GM18858 (cell line): ENCODE data around the gene SRD5A1.

ENCODE experiments used
- ATAC-seq: cut with Tn5 transposase; IDR thresholded peaks from one replicate; pipeline ENCODE4 v1.9.1; 2021; ENCODE audit not compliant: unreplicated experiment

The SRD5A1 gene

GRCh38 chr5:6711409-6712141 is 78.3 kb downstream of the SRD5A1 start:
- ATAC-seq: no peak

GRCh38 chr5:6712142-6712576 is 78.9 kb downstream of the SRD5A1 start:
- ATAC-seq: no peak

- peak; percentile 46 for ATAC-seq
Measured at GRCh38 chr5:6712577-6713273, 79.5 kb downstream of the SRD5A1 start.

GRCh38 chr5:6713274-6714225 is 80.3 kb downstream of the SRD5A1 start, which contains the start of gene TENT4A:
TSS of gene TENT4A (plus strand) at chr5:6713432. CDS start at chr5:6713984, 552 bp downstream.
- ATAC-seq: peak; percentile 12

GRCh38 chr5:6714226-6715041 is 81.2 kb downstream of the SRD5A1 start:
- no peak for ATAC-seq

DNA sequence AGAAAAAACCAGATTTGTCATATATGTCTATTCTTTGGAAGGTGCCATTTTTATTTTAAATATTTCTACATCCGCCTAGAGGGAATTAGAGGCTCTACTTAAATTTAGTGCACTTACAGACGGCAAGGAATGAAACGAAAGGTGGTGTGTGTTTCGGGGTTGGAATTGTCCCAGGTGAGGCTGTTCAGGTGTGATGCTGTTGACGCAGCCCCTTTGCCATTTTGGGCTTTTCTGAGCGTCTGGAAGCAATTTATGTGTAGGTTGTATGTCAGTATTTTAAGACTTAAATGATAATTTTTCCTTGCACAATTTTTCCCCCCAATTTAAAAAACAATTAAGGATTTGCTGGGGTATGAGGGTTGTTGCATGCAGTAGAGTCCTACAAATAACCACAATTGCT is 82.0 kb downstream of the SRD5A1 start:
- no peak for ATAC-seq

GRCh38 chr5:6715758-6716628 is 82.8 kb downstream of the SRD5A1 start:
- no peak for ATAC-seq

- no peak for ATAC-seq
Measured at GRCh38 chr5:6716629-6717149, 83.4 kb downstream of the SRD5A1 start.

DNA sequence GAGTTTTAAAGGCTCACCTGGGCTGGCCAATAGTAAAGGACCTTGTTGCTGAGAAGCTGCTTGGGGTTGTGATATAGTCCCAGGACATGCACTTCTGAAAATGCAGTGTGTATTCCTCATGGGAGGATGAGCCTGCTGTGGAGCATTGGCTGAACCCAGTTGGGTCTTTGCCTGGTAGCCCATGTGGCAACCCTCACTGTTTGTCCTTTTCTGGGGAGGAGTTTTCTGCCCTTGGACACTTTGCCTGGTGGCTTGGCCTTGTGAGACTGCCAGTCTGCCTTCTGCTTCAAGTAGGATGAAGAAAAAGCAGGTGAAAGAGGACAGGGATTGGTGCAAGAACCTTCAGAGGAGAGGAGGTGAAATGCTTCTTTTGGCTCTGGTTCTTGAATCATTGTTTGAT is 84.0 kb downstream of the SRD5A1 start:
- ATAC-seq: no peak

GRCh38 chr5:6717687-6718086 is 84.4 kb downstream of the SRD5A1 start:
- ATAC-seq: no peak

DNA sequence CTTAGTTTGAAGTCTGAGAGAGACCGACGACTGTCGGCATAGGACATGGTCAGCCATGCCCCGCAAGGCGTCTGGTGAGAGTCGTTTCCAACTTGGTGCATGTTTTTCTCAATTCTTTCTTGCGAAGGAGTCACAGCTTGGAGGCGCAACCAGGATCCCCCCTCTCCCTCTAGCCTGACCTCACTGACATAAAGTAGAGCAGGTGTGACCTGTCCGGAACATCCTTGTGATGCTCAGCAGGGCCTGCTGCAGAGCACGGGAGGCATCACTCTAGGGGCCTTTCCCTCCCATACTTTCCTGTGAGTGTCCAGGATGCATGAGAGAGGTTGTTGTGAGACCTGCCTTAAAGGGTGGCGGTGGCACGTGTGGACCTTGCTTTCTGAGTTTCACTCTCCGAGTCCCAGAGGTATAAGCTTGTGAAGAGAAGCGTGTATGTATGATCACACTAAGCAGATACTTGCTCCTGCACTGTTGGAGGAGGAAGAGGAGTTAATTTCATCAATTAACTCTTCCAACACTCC is 85.0 kb downstream of the SRD5A1 start:
- no peak for ATAC-seq

DNA sequence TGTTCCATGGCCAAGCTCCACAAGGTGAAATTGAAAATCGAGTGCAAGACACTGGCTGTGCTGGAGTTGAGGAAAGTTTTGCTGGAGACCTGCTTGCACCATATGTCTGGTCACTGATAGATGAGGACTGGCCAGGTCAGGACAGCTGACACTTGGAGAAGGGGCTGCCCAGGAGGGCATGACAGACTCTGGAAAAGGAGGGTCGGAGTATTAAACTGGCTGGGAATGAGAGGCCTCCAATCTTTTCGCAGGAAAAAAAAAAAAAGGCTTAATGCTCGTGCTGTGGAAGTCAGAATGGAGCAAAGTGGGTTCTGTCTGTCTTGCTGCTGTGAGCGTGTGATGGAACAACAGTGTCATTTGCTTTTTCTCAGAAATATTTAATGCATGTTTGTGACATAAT is 85.5 kb downstream of the SRD5A1 start:
- ATAC-seq: no peak

GRCh38 chr5:6719417-6719816 is 86.2 kb downstream of the SRD5A1 start:
- no peak for ATAC-seq

GRCh38 chr5:6719896-6720560 is 86.8 kb downstream of the SRD5A1 start:
- no peak for ATAC-seq

DNA sequence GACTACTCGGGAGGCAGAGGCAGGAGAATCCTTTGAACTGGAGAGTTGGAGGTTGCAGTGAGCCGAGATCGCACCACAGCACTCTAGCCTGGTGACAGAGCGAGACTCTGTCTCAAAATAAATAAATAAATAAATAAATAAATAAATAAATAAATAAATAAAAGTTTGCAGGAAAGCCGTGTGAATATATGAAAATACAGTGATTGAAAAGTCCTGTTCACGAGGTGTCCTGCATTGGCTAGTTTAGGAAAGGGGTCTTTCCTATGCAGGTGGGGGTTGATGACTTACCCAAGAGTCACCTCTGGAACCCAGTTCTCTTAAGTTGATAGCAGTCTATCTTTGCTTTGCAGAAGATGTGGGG is 87.3 kb downstream of the SRD5A1 start:
- no peak for ATAC-seq

GRCh38 chr5:6721442-6721841 is 88.2 kb downstream of the SRD5A1 start:
- ATAC-seq: no peak

DNA sequence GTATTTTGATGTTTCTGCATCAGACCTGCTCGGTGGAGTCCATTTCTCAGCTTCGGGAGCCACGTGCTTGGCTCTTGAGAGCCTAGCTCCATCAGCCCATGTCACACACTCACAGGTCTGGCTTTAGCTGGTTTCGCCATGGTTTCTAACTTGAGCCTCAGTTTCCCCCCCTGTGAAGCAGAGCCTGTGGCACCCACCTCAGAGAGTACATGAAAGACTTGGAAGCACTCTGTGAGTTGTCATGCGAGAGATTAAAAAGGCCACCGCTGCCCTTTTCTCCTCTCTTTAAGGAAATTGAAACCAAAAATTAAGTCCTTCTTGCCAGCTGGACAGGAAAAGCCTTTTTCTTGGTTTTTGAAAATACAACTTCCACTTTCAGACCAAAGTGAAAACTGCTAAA is 88.8 kb downstream of the SRD5A1 start:
- ATAC-seq: peak; percentile 58

DNA sequence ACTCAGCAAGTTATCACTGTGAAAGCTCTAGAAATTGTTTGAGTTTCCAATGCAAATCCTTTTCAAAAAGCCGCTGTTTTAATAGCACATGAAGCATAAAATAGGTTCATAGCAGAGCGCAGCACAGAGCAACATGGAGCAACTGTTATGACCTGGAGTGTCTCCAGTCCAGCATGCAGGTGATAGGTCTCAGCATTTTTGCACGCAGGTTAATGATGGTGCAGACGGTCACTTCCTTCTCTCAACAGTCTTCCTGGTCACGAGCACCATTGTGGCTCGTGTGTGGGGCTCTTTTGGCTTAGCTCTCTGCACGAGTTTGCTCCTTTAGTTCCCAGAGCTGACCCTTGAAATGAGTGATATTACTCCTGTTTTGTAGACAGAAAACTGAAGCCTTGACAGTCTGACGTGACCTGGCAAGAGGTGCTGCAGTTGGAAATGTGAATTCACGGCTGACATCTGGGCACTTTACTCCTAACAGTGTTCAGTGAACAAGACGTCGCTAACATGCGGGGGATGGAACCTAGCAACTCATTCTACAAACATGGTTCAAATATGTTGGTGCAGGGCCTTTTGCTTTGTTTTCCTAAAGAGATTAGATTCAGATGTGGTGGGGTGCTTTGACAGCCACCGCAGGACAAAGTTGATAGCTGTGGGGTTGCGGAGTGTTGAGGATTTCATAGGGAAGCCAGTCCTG is 90.0 kb downstream of the SRD5A1 start:
- no peak for ATAC-seq
